GM23338 (cell line): ENCODE data around the gene VAPB. TPM values are rescaled to one million over a fixed set of nuclear protein-coding genes. Genes with fewer than 3 reads are reported as not detected.

Experiments
- ATAC-seq: fragments of 200-7000 bp; cut with Tn5 transposase; 3 replicates; pipeline ENCODE4 v1.9.1; 2020
- DNase-seq: peaks from one replicate; pipeline ENCODE4 v3.0.0-alpha.2; 2015; ENCODE audit warnings: low spot score
- H2AFZ ChIP-seq: fragments of 200-600 bp; sonication (generic); 2 replicates; pipeline ENCODE4 v1.8.0; 2016; ENCODE audit warnings: antibody characterized with exemption, mild to moderate bottlenecking, moderate library complexity
- H3F3A ChIP-seq: fragments of 200-600 bp; sonication (generic); replicated peaks from 2 replicates; pipeline ENCODE4 v1.8.0; 2017; ENCODE audit warnings: antibody characterized with exemption, mixed run types, low read depth
- H3K27ac ChIP-seq: fragments of 200-600 bp; sonication (generic); 2 replicates; pipeline ENCODE4 v1.6.1; 2016; ENCODE audit warnings: low read depth
- H3K27me3 ChIP-seq: fragments of 200-600 bp; sonication (generic); 2 replicates; pipeline ENCODE4 v1.8.0; 2016; ENCODE audit warnings: mild to moderate bottlenecking, mixed run types, moderate library complexity; ENCODE audit not compliant: insufficient read depth
- H3K36me3 ChIP-seq: fragments of 200-600 bp; sonication (generic); 2 replicates; pipeline ENCODE4 v1.8.0; 2016; ENCODE audit warnings: mild to moderate bottlenecking; ENCODE audit not compliant: insufficient read depth
- H3K4me1 ChIP-seq: fragments of 200-600 bp; sonication (generic); 2 replicates; pipeline ENCODE4 v1.8.0; 2016; ENCODE audit warnings: mild to moderate bottlenecking, moderate library complexity; ENCODE audit not compliant: insufficient read depth
- H3K4me2 ChIP-seq: fragments of 200-600 bp; sonication (generic); 2 replicates; pipeline ENCODE4 v1.7.1; 2017; ENCODE audit warnings: mixed run types
- H3K4me3 ChIP-seq: fragments of 200-600 bp; sonication (generic); 2 replicates; pipeline ENCODE4 v1.6.1; 2016; ENCODE audit warnings: mixed run types
- H3K79me2 ChIP-seq: fragments of 200-600 bp; sonication (generic); replicated peaks from 2 replicates; pipeline ENCODE4 v1.8.0; 2017; ENCODE audit warnings: mild to moderate bottlenecking; ENCODE audit not compliant: insufficient read depth
- H3K9me2 ChIP-seq: fragments of 200-600 bp; sonication (generic); 2 replicates; pipeline ENCODE4 v1.8.0; 2017; ENCODE audit not compliant: insufficient read depth
- H4K20me1 ChIP-seq: fragments of 200-600 bp; sonication (generic); replicated peaks from 2 replicates; pipeline ENCODE4 v1.8.0; 2017; ENCODE audit warnings: mild to moderate bottlenecking; ENCODE audit not compliant: insufficient read depth
- H3K27ac Mint-ChIP-seq: 2 replicates; pipeline ENCODE4 v1.8.0; 2020; ENCODE audit warnings: inconsistent platforms, mild to moderate bottlenecking, moderate library complexity, mixed read lengths
- H3K27me3 Mint-ChIP-seq: 3 replicates; pipeline ENCODE4 v1.8.0; 2022; ENCODE audit warnings: low read depth, mild to moderate bottlenecking, moderate library complexity, mixed read lengths, inconsistent platforms; ENCODE audit not compliant: insufficient read depth, poor library complexity
- H3K36me3 Mint-ChIP-seq: 3 replicates; pipeline ENCODE4 v1.8.0; 2021; ENCODE audit warnings: low read depth, mild to moderate bottlenecking, inconsistent platforms, moderate library complexity, mixed read lengths
- H3K4me1 Mint-ChIP-seq: 3 replicates; pipeline ENCODE4 v1.8.0; 2020; ENCODE audit warnings: mild to moderate bottlenecking, inconsistent platforms, mixed read lengths
- H3K4me3 Mint-ChIP-seq: 3 replicates; pipeline ENCODE4 v1.8.0; 2021; ENCODE audit warnings: moderate library complexity, mild to moderate bottlenecking, inconsistent platforms, mixed read lengths
- H3K9me3 Mint-ChIP-seq: 3 replicates; pipeline ENCODE4 v1.8.0; 2020; ENCODE audit warnings: moderate library complexity, mild to moderate bottlenecking, inconsistent platforms, mixed read lengths
- CREB1 ChIP-seq: fragments of 250-450 bp; sonication (Bioruptor Pico); IDR thresholded peaks from 2 replicates; pipeline ENCODE4 v1.5.0; 2020; ENCODE audit warnings: low read depth, mild to moderate bottlenecking, moderate library complexity
- EZH2 ChIP-seq: fragments of 200-600 bp; sonication (generic); IDR thresholded peaks from one replicate; pipeline ENCODE4 v1.8.0; 2017; ENCODE audit warnings: antibody characterized with exemption, mild to moderate bottlenecking, low read depth; ENCODE audit not compliant: unreplicated experiment
- EZH2phosphoT487 ChIP-seq: fragments of 200-600 bp; sonication (generic); IDR thresholded peaks from one replicate; pipeline ENCODE4 v1.8.1; 2018; ENCODE audit warnings: antibody characterized with exemption; ENCODE audit not compliant: unreplicated experiment
- JUNB ChIP-seq: IDR thresholded peaks from one replicate; pipeline ENCODE4 v1.6.1; 2016; ENCODE audit warnings: antibody characterized with exemption; ENCODE audit not compliant: unreplicated experiment
- NANOG ChIP-seq: IDR thresholded peaks from 2 replicates; pipeline ENCODE4 v1.6.1; 2016; ENCODE audit warnings: antibody characterized with exemption, borderline replicate concordance
- POLR2AphosphoS5 ChIP-seq: IDR thresholded peaks from 2 replicates; pipeline ENCODE4 v1.6.1; 2016; ENCODE audit warnings: antibody characterized with exemption, low read depth
- STAT1 ChIP-seq: IDR thresholded peaks from one replicate; pipeline ENCODE4 v1.6.1; 2016; ENCODE audit warnings: antibody characterized with exemption; ENCODE audit not compliant: unreplicated experiment
- ZNF114 ChIP-seq: fragments of 250-450 bp; sonication (Bioruptor Pico); IDR thresholded peaks from 2 replicates; pipeline ENCODE4 v1.5.0; 2020; ENCODE audit warnings: mild to moderate bottlenecking, moderate library complexity
- ZNF331 ChIP-seq: fragments of 250-450 bp; sonication (Bioruptor Pico); IDR thresholded peaks from 2 replicates; pipeline ENCODE4 v1.5.0; 2020; ENCODE audit warnings: low read depth, mild to moderate bottlenecking, moderate library complexity
- polyA plus RNA-seq: library from polyadenylated mRNA; unstranded; fragments of >200 nt; fragmentation: Nextera tagmentation; extraction: Ambion mirVana; gene quantifications from 2 replicates; pipeline ENCODE4 v1.2.1, GENCODE V29; 2016
- total RNA-seq: library from RNA; depleted of rRNA; stranded (reverse); fragments of >200 nt; shearing (Covaris generic); gene quantifications from 2 replicates; pipeline ENCODE4 v1.2.3, GENCODE V29; 2014
- TF ChIP-seq, protein P1 (sequence below): fragments of 250-450 bp; sonication (Bioruptor Pico); IDR thresholded peaks from 2 replicates; pipeline ENCODE4 v1.5.0; 2020; ENCODE audit warnings: mild to moderate bottlenecking, moderate library complexity
- TF ChIP-seq, protein P2 (sequence below): IDR thresholded peaks from one replicate; pipeline ENCODE4 v1.6.1; 2018; ENCODE audit warnings: antibody characterized with exemption; ENCODE audit not compliant: unreplicated experiment
- TF ChIP-seq, protein P3 (sequence below), 2 experiments: fragments of 200-600 bp in 1 of 2; sonication (generic) in 1 of 2; conservative IDR thresholded peaks; 2 replicates each; pipeline versions ENCODE4 v1.5.1 to v1.6.1; 2016 to 2017; ENCODE audit warnings: antibody characterized with exemption in 2 of 2, low read depth in 2 of 2, mild to moderate bottlenecking in 2 of 2, moderate library complexity in 1 of 2
- TF ChIP-seq, protein P4 (sequence below): IDR thresholded peaks from 2 replicates; pipeline ENCODE4 v1.6.1; 2016; ENCODE audit warnings: antibody characterized with exemption

The VAPB gene
- total and polyA plus RNA-seq, 2 experiments from 2014 or later: 18.8 to 22.9 TPM

DNA sequence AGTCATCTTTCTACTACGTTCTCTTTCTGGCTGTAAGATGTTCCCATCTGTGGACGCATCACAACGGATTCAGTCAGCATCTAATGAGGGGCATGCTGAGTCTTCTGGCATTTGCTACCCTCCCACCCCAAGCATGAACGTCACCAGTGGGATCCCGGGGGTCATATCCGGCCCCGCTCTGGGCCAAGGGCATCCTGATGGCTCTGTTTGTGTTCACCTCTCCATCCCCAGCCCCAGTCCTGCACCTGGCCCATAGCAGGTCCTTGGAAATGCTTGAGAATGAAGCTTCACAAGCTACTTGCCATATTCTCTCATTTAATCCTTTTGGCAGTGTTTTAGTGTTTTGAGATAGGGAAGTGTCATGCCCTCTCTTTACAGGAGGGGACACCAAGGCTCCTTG, 111.2 kb downstream of the VAPB start:
- TF ChIP-seq STAT1 (no peak), CREB1 (CRISPR knock-in tag) (no peak), EZH2phosphoT487 (no peak), ZNF114 (no peak), EZH2 (no peak), JUNB (no peak), NANOG (no peak), POLR2AphosphoS5 (no peak), ZNF331 (CRISPR knock-in tag) (no peak)
- TF ChIP-seq, protein P1, sequence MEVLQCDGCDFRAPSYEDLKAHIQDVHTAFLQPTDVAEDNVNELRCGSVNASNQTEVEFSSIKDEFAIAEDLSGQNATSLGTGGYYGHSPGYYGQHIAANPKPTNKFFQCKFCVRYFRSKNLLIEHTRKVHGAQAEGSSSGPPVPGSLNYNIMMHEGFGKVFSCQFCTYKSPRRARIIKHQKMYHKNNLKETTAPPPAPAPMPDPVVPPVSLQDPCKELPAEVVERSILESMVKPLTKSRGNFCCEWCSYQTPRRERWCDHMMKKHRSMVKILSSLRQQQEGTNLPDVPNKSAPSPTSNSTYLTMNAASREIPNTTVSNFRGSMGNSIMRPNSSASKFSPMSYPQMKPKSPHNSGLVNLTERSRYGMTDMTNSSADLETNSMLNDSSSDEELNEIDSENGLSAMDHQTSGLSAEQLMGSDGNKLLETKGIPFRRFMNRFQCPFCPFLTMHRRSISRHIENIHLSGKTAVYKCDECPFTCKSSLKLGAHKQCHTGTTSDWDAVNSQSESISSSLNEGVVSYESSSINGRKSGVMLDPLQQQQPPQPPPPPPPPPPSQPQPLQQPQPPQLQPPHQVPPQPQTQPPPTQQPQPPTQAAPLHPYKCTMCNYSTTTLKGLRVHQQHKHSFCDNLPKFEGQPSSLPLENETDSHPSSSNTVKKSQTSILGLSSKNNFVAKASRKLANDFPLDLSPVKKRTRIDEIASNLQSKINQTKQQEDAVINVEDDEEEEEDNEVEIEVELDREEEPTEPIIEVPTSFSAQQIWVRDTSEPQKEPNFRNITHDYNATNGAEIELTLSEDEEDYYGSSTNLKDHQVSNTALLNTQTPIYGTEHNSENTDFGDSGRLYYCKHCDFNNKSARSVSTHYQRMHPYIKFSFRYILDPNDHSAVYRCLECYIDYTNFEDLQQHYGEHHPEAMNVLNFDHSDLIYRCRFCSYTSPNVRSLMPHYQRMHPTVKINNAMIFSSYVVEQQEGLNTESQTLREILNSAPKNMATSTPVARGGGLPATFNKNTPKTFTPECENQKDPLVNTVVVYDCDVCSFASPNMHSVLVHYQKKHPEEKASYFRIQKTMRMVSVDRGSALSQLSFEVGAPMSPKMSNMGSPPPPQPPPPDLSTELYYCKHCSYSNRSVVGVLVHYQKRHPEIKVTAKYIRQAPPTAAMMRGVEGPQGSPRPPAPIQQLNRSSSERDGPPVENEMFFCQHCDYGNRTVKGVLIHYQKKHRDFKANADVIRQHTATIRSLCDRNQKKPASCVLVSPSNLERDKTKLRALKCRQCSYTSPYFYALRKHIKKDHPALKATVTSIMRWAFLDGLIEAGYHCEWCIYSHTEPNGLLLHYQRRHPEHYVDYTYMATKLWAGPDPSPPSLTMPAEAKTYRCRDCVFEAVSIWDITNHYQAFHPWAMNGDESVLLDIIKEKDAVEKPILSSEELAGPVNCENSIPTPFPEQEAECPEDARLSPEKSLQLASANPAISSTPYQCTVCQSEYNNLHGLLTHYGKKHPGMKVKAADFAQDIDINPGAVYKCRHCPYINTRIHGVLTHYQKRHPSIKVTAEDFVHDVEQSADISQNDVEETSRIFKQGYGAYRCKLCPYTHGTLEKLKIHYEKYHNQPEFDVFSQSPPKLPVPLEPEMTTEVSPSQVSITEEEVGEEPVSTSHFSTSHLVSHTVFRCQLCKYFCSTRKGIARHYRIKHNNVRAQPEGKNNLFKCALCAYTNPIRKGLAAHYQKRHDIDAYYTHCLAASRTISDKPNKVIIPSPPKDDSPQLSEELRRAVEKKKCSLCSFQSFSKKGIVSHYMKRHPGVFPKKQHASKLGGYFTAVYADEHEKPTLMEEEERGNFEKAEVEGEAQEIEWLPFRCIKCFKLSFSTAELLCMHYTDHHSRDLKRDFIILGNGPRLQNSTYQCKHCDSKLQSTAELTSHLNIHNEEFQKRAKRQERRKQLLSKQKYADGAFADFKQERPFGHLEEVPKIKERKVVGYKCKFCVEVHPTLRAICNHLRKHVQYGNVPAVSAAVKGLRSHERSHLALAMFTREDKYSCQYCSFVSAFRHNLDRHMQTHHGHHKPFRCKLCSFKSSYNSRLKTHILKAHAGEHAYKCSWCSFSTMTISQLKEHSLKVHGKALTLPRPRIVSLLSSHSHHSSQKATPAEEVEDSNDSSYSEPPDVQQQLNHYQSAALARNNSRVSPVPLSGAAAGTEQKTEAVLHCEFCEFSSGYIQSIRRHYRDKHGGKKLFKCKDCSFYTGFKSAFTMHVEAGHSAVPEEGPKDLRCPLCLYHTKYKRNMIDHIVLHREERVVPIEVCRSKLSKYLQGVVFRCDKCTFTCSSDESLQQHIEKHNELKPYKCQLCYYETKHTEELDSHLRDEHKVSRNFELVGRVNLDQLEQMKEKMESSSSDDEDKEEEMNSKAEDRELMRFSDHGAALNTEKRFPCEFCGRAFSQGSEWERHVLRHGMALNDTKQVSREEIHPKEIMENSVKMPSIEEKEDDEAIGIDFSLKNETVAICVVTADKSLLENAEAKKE (CRISPR knock-in tag): no peak
- TF ChIP-seq, protein P2, sequence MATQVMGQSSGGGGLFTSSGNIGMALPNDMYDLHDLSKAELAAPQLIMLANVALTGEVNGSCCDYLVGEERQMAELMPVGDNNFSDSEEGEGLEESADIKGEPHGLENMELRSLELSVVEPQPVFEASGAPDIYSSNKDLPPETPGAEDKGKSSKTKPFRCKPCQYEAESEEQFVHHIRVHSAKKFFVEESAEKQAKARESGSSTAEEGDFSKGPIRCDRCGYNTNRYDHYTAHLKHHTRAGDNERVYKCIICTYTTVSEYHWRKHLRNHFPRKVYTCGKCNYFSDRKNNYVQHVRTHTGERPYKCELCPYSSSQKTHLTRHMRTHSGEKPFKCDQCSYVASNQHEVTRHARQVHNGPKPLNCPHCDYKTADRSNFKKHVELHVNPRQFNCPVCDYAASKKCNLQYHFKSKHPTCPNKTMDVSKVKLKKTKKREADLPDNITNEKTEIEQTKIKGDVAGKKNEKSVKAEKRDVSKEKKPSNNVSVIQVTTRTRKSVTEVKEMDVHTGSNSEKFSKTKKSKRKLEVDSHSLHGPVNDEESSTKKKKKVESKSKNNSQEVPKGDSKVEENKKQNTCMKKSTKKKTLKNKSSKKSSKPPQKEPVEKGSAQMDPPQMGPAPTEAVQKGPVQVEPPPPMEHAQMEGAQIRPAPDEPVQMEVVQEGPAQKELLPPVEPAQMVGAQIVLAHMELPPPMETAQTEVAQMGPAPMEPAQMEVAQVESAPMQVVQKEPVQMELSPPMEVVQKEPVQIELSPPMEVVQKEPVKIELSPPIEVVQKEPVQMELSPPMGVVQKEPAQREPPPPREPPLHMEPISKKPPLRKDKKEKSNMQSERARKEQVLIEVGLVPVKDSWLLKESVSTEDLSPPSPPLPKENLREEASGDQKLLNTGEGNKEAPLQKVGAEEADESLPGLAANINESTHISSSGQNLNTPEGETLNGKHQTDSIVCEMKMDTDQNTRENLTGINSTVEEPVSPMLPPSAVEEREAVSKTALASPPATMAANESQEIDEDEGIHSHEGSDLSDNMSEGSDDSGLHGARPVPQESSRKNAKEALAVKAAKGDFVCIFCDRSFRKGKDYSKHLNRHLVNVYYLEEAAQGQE: no peak
- TF ChIP-seq, protein P3, sequence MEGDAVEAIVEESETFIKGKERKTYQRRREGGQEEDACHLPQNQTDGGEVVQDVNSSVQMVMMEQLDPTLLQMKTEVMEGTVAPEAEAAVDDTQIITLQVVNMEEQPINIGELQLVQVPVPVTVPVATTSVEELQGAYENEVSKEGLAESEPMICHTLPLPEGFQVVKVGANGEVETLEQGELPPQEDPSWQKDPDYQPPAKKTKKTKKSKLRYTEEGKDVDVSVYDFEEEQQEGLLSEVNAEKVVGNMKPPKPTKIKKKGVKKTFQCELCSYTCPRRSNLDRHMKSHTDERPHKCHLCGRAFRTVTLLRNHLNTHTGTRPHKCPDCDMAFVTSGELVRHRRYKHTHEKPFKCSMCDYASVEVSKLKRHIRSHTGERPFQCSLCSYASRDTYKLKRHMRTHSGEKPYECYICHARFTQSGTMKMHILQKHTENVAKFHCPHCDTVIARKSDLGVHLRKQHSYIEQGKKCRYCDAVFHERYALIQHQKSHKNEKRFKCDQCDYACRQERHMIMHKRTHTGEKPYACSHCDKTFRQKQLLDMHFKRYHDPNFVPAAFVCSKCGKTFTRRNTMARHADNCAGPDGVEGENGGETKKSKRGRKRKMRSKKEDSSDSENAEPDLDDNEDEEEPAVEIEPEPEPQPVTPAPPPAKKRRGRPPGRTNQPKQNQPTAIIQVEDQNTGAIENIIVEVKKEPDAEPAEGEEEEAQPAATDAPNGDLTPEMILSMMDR (conservative IDR thresholded peaks at IDR 0.05; ENCODE audit: low read depth in 2 of 2): no peak
- TF ChIP-seq, protein P4, sequence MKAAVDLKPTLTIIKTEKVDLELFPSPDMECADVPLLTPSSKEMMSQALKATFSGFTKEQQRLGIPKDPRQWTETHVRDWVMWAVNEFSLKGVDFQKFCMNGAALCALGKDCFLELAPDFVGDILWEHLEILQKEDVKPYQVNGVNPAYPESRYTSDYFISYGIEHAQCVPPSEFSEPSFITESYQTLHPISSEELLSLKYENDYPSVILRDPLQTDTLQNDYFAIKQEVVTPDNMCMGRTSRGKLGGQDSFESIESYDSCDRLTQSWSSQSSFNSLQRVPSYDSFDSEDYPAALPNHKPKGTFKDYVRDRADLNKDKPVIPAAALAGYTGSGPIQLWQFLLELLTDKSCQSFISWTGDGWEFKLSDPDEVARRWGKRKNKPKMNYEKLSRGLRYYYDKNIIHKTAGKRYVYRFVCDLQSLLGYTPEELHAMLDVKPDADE: no peak
- Histone ChIP-seq H2AFZ (no peak overlapping the region), H3K4me1 (no peaks in the 10 kb centered on the region), H3K4me3 (no peak overlapping the region), H3K9me2 (0 out of 2 replicates have a peak, but pooled peaks cover 3% of the 10 kb centered on the region), H3F3A (no peaks in the 10 kb centered on the region), H3K4me2 (no peak overlapping the region), H3K36me3 (no peaks in the 10 kb centered on the region), H4K20me1 (no peaks in the 10 kb centered on the region), H3K27ac (no peak overlapping the region), H3K79me2 (no peaks in the 10 kb centered on the region), H3K27me3 (no peaks in the 10 kb centered on the region)
- ATAC-seq (no peak), DNase-seq (no peak)
- Mint-ChIP-seq H3K27me3 (peaks cover 6% of the 10 kb centered on the region), H3K27ac (no peak overlapping the region), H3K36me3 (peaks cover 16% of the 10 kb centered on the region), H3K4me3 (no peak overlapping the region), H3K4me1 (no peaks in the 10 kb centered on the region), H3K9me3 (peaks cover 35% of the 10 kb centered on the region)
